Measurements from ENCODE around the gene DDR1.
"Not testable (repeated sequence)": the region's sequence is repeated elsewhere in the genome, so short reads cannot be mapped to it uniquely, and the experiment has no call there.

Gene DDR1

DNA sequence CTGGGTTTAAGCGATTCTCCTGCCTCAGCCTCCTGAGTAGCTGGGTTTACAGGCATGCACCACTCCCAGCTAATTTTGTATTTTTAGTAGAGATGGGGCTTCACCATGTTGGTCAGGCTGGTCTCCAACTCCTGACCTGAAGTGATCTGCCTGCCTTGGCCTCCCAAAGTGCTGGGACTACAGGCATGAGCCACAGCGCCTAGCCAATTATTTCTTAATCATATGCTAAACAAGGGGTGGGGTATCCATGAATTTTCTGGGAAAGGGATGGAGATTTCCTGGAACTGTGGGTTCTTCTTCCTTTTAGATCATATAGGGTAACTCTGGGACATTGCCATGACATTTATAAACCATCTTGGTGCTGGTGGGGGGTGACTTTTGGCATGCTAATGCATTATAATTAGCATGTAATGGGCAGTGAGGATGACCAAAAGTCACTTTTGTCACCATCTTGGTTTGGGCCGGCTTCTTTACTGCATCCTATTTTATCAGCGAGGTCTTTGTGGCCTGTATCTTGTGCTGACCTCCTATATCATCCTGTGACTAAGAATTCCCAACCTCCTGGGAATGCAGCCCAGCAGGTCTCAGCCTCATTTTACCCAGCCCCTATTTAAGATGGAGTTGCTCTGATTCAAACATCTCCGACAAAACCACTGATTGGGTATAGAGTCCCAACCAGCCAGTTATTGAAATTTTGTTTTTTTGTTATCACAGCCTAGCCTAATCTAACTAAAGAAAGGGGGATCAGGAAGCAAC, 29.9 kb upstream of the DDR1 start:
- no peak for DNase-seq

DNA sequence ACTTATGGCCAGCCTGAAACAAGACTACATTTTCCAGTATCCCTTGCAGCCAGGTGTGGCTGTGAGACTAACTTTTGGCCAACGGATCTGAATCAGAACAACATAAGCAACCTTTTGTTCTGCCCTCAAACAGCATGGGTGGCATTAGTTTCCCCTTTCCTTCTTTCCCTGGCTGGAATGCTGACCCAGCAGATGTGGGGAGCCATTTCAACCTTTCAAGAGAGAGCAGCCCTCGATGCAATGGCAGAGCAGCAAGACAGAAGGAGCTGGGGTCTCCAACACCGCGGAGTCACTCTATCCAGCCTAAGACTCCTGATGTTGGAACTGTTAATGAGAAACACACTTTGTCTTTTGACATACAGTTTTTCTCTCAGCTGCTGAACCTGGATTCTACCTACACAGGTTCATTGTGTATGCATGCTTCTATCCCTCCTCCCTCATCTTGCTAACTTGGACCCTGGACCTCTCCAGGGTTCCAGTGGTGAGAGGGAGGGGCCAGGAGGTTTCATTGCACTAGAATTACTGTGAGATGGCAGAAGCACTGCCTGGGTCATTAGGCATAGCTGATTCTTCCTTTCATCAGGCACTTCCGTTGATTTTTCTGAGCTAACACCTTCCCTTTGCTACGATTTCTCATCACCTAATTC, 28.8 kb upstream of the DDR1 start:
- no peak for DNase-seq

DNA sequence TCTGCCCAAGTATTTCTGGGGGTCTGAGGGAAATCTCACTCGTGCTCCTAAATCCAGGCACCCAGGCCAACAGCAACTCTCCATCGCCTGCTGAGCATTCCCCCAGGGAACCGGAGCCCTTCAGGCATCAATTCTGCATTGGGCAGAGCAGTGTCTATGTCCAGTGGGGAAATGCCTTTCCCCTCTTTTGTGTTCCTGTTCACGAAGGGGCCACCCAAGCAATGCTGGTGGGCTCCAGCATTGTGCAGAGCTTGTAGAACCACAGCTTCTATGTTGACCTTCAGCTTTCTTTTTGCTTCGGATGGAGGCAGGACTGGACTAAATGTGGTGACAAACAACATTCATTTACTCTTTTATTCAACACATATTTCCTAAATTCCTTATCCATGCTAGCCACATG, 27.2 kb upstream of the DDR1 start:
- no peak for DNase-seq

- DNase-seq = no peak
Observed at GRCh38 chr6:30857549-30857948, 26.8 kb upstream of the DDR1 start.

DNA sequence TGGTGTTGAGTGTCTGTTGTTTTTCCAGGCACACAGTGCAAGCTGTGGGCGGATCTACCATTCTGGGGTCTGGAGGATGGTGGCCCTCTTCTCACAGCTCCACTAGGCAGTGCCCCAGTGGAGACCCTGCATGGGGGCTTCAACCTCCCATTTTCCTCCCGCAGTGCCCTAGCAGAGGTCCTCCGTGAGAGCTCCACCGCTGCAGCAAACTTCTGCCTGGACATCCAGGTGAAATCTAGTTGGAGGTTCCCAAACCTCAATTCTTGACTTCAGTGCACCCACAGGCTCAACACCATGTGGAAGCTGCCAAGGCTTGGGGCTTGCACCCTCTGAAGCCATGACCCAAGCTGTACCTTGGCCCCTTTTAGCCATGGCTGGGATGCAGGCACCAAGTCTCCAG, 24.6 kb upstream of the DDR1 start:
- not testable (repeated sequence) for DNase-seq

GRCh38 chr6:30861257-30862048, 22.9 kb upstream of the DDR1 start:
- DNase-seq = no peak

DNA sequence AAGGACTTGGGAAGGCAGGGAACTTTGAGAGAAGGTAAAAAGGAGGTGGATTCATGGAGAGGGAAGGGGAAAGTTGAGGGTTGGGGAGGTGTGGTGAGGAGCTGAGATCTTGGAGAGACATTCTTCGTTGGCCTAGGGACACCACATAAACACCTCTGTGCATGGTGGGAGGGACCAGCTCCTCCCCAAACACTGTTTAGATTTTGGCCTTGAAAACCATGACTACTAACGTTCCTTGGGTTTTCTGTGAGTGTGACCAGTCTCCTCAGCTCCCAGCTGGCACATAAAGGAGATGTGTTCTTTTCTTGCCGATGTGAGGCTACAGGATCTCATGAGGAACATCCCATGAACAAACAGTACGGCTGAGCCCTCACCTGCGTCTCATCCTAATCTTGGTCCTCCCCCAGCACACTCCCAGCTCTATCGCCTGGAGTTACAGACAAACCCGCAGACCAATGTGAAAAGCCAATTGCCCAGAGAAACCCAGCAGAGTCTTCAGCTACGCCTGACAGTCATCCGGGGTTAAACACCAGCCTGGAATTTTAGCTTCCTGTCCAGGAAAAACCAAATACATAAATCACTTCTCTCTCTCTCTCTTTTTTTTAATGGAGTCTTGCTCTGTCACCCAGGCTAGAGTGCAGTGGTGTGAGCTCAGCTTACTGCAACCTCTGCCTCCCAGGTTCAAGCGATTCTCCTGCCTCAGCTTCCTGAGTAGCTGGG, 22.0 kb upstream of the DDR1 start:
- DNase-seq = no peak

DNA sequence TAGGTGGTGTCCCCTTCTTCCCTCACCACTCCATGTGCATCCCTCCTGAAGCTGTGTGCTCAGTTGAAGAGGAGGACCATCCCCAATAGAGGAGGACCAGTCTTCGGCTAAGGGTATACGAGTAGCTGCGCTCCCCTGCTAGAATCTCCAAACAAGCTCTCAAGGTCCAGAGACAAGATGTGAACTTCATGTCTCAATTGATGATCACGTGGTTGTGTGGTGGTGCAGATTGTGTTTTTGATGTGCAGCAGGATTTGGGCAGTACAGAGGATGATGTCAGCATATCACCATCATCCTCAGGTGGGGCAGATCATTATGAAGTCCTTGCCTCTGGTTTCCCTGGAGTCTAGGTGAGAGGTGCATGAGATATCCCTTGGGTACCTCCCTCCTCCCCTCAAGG, 20.0 kb upstream of the DDR1 start:
- no peak for DNase-seq

DNA sequence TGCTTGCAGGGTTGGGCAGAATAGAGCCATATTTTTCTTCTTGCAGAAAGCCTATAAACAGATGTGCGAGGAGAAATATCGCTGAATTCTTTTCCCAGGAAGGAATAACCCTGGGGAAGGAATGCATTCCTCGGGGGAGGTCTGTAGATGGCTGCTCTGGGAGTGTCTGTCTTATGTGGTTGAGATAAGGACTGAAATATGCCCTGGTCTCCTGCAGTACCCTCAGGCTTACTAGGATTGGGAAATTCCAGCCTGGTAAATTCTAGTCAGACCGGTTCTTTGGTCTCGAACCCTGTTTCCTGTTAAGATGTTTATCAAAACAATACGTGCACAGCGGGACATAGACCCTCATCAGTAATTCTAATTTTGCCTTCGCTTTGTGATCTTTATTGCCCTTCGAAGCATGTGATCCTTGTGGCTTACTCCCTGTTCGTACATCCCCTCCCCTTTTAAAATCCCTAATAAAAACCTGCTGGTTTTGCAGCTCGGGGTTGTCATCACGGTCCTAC, 15.0 kb upstream of the DDR1 start:
- DNase-seq = not testable (repeated sequence)

DNA sequence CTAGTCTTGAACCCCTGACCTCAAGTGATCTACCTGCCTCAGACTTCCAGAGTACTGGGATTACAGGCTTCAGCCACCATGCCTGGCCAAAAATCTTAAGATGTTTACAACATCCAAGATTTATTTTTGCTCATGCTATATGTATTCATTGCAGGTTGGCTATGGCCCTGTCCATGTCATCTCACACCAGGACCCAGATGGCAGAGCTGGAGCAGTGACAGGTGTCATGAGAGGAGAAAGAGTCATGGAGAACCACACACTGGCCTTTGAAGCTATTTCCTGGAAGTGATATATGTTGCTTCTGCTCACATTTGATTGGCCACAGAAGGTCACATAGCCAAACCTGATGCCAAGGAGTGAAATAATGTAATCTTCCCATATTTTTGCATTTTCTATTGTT, 13.8 kb upstream of the DDR1 start:
- DNase-seq = no peak

DNA sequence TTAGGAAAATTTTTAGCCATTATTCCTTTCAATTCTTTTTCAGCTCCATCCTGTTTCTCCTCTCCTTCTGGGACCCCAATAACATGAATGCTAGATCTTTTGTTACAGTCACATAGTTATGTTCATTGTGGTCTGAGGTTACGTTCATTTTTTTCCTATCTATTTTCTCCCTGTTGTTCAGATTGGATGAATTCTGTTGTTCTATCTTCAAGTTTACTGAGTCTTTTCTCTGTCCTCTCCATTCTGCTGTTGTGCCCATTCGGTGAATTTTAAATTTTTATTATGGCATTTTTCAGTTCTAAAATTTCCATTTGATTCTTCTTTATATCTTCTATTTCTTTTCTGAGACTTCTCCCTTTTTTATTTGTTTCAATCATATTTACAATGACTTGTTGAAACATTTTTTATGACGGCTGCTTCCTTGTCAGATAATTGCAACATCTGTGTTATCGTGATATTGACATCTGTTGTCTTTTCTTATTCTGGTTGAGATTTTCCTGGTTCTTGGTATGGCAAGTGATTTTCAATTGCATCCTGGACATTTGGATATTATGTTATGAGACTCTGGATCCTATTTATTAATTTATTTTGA, 12.6 kb upstream of the DDR1 start:
- no peak for DNase-seq

- DNase-seq = no peak
Observed at GRCh38 chr6:30873137-30873640, 11.1 kb upstream of the DDR1 start.

DNA sequence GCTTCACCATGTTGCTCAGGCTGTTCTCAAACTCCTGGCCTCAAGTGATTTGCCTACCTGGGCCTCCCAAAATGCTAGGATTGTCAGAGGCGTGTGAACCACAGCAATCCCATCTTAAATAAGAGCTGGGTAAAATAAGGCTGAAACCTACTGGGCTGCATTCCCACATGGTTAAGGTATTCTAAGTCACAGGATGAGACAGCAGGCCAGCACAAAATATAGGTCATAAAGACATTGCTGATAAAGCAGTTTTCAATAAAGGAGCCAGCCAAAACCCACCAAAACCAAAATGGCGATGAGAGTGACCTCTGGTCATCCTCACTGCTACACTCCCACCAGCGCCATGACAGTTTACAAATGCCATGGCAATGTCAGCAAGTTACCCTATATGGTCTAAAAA, 10.5 kb upstream of the DDR1 start:
- DNase-seq = not testable (repeated sequence)

GRCh38 chr6:30875244-30876038, 8.9 kb upstream of the DDR1 start:
- DNase-seq = no peak

DNA sequence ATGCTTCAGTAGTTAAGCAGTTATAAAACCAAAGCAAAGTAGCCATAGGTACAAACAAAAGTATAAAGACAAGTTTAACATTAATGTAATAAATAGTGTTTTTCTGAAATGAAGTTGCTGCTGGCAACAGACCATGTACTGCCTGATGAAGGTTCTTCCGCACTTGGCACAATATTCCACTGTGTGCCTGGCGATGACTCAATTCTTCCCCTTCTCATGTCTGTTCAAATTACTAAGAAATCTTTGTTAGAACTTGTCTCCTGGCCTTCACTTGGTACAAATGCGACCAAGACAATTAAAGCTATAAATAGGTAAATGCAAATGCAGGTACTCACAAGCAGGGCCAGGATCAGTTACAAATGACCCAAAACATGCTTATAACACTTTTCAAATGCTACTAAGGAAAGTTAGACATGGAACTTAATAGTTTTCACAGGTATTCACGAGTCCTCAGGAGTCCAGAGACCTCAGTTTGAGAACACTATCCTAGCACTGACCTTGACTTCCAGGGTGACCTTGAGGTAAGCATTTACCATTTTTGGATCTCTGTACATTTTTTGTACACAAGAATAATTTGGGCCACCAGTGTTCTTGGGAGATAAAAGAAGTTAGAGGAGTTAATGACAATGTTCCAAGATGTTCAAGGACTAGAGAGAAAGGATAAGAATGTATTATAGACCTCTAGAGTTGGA, 8.1 kb upstream of the DDR1 start:
- DNase-seq = no peak

DNA sequence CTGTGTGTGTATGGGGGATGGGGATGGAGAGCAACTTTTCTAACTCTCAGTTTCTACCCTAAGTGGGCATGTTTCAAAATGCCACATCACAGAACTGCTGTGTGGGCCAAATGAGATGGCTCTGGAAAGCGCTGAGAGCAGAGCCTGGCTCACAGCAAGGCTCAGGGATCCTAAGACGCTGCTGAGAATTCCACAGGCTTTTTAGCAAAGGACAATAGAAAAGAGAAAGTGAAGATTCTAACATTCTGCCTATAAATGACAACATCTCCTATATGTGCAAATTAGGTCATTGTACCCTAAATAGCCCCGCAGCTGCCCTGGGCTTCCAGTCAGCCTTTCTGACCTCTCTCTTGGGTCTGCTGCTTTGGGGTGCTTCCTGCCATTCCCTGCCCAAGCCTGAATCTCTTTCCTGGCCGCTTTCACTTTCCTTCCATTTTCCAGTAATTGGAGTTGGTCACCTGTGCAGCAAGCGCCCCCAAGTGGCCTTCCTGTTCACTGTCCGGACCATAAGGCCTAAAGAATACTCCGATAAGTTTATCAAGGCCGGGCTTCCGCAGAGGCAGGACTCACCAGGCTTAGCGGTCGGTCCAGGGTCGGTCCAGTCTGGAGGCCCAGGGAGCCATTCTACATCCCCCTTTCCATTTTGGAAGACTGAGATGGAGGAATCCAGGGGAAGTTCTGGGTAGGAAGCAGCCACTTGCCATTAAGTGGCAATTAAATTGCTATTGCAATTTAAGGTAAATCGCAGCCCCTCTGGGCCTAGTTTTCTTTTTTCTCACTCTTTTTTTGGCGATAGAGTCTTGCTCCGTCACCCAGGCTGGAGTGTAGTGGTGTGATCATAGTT, 6.7 kb upstream of the DDR1 start:
- peak; percentile 80 to 87 for DNase-seq

DNA sequence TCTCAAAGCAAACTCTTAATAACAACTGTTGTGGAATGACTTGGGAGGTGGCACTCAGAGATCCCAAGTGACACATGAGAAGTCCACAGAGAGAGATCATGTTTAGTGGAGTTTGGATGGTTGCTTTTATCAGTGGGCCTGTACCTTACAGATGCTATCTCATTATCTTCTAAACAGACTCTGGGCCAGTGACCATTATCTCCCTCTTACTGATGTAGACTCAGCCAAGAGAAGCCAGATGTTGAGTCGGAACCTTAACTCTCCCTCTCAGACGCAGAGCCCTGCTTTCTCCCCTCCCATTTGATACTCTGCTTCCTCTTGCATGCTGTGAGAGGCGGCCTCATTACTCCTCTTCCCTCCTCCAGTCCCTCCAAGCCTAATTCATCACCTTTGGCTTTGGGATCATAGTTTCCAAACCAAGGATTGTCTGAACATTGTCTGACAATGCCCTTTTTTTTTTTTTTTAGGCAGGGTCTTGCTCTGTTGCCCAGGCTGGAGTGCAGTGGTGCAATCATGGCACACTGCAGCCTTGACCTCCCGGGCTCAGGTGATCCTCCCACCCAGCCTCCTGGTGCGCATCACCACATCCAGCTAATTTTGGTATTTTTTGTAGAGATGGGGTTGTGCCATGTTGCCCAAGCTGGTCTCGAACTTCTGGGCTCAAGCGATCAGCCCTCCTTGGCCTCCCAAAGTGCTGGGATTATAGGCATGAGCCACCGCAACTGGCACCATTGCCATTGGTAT, 4.5 kb upstream of the DDR1 start:
- DNase-seq = no peak

- peak; percentile 47 to 71 for DNase-seq
Observed at GRCh38 chr6:30880698-30881252, 3.5 kb upstream of the DDR1 start.

Data from hippocampal formation (tissue), 2 donors.